Skin of body (tissue), 2 donors: Measurements from ENCODE around the gene NOVA1. TPM values are rescaled to one million over a fixed set of nuclear protein-coding genes. Genes with fewer than 3 reads are reported as not detected.
"Not testable (repeated sequence)": the region's sequence is repeated elsewhere in the genome, so short reads cannot be mapped to it uniquely, and the experiment has no call there.

Experiments
- DNase-seq: peaks from one replicate; lab custom pipeline; 2025; lab: John Stamatoyannopoulos, UW
- total RNA-seq: library from RNA; depleted of rRNA; stranded (reverse); fragments of >200 nt; gene quantifications from one replicate; pipeline ENCODE4 v1.2.3, GENCODE V29; 2014

The NOVA1 gene, protein sequence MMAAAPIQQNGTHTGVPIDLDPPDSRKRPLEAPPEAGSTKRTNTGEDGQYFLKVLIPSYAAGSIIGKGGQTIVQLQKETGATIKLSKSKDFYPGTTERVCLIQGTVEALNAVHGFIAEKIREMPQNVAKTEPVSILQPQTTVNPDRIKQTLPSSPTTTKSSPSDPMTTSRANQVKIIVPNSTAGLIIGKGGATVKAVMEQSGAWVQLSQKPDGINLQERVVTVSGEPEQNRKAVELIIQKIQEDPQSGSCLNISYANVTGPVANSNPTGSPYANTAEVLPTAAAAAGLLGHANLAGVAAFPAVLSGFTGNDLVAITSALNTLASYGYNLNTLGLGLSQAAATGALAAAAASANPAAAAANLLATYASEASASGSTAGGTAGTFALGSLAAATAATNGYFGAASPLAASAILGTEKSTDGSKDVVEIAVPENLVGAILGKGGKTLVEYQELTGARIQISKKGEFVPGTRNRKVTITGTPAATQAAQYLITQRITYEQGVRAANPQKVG
- total RNA-seq: 11.5 TPM

DNA sequence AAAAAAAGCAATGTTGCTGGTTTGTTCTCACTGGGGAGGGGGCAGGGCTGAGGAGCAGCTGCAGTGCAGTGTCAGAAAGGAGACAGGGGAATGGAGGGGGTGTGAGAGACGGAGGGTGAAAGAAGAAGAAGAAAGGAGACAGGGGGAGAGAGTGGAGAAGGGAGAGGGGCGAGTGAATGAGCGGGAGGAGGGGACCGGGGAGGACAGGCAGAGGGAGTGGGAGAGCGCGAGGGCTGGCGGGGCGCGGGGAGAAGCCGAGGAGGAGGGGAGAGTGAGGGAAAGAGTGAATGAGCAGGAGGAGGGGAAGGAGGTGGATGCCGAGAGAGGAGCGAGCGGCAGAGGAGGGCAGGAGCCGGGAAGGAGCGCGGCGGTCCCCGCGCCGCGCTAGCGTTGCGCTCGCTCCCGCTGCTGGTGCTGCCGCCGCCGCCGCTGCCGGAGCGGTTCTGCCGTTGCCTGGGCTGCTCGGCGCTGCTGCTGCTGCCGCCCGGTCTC is at the start of gene NOVA1:
Gene NOVA1 (minus strand): TSS at position 445 of the 492 bp plus-strand sequence. CDS start 597 bp downstream, outside the sequence.
- DNase-seq: peak; percentile 80

DNA sequence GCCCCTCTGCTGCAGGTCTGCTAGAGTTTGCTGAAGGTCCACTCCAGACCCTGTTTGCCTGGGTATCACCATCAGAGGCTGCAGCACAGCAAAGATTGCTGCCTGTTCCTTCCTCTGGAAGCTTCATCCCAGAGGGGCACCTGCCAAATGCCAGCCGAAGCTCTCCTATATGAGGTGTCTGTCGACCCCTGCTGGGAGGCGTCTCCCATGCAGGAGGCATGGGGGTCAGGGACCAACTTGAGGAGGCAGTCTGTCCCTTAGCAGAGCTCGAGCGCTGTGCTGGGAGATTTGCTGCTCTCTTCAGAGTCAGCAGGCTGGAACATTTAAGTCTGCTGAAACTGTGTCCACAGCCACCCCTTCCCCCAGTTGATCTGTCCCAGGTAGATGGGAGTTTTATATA is 47.2 kb upstream of the NOVA1 start:
- not testable (repeated sequence) for DNase-seq

DNA sequence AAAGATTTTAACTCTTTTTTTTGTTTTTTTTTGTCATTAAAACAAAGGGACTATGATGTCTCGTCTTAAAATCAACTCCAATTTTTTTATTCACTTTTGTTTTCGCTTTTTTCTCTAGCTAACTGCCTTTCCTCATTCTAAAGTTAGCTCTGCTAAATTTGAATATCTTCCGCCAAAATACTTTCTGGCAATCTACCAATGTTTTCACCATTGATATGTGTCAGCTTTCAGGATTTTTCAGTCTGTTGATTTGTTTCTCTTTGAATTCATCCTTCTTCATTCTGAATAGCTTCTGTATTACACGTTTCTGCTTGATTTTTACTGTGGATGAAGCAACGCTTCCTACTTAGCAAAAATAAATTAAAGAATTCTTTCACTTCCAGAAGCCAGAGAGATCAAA is 38.7 kb upstream of the NOVA1 start:
- no peak for DNase-seq

DNA sequence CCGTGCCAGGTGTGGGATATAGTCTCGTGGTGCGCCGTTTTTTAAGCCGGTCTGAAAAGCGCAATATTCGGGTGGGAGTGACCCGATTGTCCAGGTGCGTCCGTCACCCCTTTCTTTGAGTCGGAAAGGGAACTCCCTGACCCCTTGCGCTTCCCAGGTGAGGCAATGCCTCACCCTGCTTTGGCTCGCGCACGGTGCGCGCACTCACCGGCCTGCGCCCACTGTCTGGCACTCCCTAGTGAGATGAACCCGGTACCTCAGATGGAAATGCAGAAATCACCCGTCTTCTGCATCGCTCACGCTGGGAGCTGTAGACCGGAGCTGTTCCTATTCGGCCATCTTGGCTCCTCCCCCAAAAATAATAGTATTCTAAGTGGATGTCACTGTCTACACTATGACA is 37.1 kb upstream of the NOVA1 start:
- not testable (repeated sequence) for DNase-seq

DNA sequence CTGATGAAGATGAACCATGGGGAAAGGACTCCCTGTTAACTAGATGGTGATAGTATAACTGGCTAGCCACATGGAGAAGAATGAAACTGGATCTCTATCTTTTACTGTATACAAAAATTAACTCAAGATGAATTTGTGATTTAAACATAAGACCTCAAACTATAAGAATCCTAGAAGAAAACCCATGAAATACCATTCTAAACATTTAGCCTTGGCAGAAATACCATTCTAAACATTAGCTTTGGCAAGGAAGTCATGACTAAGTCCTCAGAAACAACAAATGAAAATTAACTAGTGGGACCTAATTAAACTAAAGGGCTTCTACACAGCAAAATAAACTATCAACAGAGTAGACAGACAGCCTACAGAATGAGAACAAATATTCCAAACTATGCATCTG is 28.4 kb upstream of the NOVA1 start:
- DNase-seq: no peak

DNA sequence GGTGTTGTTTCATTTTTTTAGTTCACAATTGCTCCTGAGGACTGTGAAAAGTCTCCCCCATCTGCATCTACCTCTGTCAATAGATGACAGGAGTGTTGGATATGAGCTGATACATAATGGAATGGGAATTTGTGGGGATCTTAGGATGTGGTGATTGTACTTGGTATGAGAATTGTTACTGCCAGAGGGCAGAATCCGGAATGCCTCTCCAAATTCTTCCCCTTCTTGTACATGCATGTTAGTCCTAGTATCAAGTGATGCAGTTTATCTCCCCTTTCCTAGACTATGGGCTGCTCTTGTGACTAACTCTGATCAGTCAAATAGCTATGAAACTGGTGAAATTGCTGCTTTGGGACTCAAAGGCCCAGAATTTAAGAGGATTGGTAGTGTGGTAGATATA is 24.8 kb upstream of the NOVA1 start:
- no peak for DNase-seq

DNA sequence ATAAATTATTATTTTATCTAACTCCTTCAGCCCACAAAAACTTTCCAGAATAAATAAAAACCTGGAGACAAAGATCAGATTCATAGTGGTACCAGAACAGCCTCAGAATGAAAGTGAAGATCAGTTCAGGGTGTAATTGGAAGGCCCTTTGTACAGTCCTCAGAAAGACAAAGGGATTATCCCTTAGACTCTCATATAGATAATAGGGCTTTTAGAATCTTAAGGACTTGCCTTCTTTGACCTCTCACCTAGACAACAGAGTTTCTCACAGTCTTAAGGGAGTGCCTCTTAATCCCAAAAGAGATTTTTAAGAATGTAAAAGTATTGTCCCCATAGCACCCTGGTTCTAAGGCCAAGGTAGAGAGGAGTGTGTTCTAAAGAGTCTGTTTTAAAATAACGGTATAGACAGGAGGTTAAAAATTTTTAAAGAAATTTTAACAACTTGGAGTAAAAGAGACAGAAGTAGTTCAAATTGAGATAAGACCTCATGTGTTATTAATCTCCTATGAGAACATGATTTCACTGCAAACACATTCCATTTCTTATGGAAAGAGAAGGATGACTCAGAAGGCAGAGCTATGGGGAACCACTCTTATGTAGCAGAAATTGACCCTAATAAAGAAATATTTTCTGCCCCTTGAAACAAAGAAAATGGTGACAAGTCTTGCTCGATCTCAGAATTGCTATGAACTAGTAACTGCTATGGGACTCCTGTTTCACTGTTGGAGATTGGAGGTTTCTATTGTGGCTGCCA is 24.2 kb upstream of the NOVA1 start:
- peak; percentile 49 for DNase-seq

DNA sequence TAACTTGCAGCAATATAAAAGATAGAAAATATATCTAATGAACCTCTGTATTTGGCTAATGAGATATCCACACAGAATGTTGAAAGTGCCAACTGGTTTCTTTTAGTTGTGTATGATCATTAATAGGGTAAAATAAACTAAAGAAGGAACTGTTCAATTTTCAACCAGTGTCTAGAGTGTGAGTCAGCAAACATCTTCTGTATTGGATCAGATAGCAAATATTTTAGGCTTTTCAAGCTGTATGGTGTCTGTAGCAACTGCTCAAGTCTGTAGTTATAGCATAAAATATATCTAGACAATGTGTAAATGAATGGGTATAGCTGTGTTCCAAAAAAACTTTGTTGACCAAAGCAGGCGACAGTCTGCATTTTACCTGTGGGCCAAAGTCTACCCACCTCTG is 23.5 kb upstream of the NOVA1 start:
- DNase-seq: no peak

DNA sequence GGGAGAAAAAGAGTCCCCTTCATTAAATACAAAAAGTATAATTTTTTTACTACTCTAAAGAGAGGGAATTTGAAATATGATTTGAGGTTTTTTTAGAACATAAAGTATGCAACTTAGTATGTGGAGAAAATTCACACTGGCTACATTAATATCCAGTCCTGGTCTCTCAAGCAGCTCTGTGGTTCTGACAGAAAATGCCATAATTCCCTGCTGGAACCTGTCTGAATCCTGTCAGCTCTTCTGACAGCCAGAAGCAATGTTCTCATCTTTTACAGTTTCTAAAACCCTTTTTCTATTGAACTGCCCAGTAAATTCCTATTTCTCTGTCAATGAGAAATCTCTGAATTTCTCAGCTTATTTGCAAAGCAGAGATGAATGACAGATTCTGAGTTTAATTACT is 13.4 kb upstream of the NOVA1 start:
- DNase-seq: no peak

DNA sequence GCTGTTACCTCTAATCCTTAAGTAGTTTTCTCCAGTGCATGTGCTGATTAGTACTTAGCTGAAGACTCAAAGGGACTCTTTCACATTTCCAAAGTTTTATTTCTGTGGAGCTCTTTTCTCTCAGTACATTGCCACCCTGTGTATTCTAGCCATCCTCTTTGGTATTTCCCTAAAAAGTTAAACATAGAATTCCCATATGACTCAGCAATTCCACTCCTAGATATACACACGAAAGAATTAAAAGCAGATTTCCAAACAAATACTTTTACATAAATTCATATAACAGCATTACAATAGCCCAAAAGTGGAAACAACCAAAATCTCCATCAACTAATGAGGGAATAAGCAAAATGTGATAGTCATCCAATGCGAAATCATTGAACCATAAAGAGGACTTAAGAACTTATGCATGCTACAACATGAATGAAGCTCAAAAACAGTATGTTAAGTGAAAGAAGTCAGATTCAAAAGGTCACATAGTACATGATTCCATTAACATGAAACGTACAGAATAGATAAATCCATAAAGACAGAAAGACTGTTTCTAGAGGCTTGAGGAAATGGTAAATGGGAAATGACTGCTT is 9.0 kb upstream of the NOVA1 start:
- no peak for DNase-seq

DNA sequence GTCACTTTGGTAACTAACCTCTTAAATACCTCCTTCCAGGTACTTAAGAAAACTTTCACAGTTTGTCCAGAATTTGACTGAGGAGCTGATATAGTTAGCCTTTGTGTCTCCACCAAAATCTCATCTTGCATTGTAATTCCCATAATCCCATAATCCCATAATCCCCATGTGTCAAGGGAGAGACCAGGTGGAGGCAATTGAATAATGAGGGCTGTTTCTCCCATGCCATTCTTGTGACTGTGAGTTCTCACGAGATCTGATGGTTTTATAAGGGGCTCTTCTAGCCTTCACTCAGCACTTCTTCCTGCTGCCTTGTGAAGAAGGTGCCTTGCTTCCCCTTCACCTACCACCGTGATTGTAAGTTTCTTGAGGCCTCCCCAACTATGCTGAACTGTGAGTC is 7.8 kb upstream of the NOVA1 start:
- no peak for DNase-seq

DNA sequence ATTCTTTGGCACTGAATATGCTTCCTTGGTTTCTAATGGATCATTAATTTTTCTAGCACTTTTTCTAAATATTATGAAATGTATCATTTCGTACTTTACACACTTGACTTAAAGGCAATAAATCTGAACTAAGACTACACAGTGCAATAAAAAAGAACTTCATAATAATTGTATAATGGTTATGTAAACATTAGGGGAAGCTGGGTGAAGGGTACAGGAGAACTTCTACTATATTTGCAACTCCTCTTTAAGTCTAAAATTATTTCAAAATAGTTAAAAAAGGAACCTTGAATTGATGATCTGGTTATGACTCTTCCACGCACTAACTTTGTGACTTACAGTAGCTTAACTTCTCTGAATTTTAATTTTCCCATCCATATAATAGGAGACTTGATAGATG is 5.1 kb upstream of the NOVA1 start:
- DNase-seq: no peak

DNA sequence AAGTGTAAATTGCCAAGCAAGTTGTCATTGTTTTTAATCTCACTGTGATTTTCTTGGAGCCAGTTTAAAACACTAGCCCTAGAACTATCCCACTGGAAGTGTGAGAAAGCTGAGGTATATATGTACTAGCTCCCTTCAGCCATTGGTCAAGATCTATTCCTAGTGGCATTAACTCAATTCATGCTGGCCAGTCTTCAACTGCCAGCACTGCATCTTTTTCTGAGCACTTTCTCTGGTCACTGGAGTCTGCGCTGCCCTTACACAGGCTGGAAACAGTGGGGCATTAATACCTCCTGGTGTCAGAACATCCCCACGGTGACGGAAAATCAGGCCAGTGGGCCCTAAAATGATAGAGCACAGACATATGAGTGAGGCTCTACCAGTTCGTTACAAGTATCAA is 4.0 kb upstream of the NOVA1 start:
- DNase-seq: no peak

DNA sequence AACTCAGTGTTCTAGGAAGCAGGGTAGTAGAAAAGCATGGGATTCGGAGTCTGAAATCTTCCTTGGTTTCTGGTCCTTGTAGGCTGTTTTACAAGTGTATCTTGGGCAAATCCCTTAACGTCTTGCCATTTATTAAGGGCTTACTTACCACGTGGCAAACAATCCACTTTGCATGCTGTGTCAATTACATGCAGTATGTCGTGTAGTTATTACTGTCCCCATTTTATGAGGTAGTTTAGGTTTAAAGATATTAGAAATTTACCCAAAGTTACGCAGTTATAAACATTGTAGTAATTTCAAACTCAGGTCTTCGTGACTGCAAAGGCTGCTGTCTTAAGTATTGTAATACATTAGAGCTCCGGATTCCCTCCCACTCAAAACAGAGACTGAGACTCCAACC is 1.5 kb upstream of the NOVA1 start:
- DNase-seq: no peak

DNA sequence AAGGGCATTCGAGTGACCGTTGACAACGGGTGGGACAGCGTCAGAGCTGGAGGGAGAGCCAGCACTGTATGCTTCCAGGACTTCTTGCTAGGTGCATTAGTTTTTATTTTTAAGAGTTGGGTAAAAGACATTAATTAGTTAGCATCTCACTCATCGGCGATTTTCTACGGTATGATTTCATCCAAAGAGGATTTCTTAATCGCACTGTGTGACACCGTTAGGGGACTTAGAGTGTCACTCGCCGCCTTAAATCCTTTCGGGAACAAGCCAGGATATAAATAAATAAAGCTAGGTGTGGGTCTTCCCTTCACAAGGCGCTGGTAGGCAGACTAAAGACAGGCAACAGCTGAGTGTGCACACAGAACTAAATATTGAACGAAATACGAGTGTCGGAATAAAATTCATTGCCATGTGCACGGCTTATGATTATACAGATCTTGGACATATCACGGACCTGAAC is 869 bp upstream of the NOVA1 start:
- DNase-seq: peak; percentile 82

DNA sequence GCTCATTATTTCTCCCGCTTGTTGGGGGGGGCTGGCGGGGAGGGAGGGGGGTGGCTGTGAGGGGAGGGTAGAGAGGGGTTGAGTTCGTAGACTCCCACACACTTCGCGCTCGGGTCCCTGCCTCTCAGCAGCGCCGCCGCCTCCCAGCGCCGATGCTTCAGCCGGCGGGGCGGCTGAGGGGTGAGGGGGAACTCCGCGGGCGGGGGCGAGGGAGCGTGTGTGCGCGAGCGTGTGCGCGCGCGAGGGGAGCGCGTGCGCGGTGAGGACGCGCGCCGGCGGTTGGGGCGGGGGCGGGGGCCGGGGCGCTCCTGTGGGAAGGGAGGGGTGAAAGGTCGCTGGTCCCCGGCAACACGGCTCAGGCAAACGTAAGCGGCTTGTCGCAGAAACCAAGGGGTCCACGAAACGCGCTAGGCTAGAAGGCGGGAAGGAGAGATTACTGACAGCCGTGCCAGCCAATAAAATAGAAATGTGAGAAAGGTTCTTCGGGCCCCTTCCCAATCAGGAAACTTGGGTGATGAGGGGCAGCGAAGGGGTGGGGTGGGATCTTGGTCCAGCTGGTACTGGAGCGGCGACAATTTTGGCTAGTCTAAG is 343 bp upstream of the NOVA1 start:
- DNase-seq: peak; percentile 98

DNA sequence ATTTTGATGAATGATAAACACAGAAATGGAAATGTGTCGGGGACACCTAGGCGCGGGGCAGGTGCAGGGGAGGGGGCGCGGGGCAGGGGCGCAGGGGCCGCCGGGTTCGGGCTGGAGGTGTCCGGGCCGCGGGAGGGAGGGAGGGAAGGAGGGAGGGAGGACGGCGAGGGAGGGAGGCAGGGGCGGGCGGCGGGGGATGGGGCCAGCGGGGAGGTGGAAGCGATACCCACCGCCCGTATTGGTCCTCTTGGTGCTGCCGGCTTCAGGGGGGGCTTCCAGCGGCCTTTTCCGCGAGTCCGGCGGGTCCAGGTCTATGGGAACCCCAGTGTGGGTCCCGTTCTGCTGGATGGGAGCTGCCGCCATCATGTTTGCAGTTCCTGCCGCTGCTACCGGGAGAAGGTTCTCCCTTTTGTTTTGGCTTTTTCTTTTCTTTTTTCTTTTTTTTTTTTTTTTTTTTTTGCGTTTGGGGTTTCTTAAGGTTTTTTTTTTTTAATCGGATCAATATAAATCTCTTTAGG is 703 bp downstream of the NOVA1 start:
- DNase-seq: no peak

DNA sequence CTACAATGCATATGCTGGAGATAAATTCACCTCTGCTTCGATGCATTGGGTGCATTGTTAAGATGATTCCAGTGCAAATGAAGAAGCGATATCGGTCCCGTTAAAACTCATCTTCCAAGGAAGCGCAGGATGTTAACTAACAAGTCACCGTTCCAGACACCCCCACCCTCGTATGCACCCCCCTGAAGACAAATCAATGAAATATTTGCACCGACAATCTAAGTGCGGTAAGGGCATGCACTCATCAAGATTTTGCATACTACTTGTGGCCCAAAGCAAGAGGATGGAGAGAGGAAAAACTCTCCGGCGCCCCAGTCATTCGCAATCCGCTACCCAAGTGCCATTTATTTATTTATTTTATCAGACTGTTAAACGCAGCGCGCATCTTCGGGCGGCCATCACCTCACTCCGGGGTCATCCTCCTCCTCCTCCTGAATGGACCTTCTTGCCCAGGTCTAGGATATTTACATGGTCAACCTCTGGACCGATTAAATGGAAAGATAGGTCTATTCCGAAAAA is 1.2 kb downstream of the NOVA1 start:
- DNase-seq: peak; percentile 38

DNA sequence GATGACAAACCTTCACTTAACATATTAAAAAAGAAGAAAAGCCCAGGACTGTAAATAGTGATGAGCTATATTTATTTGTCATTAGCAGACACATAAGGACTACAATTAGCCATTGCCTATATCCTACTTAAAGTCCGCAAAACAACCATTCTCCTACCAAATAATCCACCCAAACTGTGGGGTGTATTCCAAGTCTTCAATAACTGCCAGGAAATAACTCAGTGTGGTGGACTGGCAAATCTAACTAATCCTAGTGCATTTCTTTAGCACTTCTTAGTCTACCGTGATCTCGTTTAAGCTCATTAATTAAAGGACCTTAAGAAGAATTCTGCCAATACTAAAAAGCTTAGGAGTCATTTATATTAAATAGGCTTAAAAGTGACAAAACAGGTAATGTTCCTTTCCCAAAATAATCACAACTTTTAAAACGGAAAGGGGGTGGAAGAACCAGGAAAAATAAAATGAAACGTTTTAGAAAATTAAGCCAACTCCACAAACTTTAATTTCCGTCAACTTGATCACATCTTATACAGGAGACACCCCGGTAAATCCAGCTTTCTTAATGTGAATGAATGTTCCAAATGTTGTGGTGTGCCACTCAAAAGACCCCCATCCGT is 1.8 kb downstream of the NOVA1 start:
- peak; percentile 26 for DNase-seq

DNA sequence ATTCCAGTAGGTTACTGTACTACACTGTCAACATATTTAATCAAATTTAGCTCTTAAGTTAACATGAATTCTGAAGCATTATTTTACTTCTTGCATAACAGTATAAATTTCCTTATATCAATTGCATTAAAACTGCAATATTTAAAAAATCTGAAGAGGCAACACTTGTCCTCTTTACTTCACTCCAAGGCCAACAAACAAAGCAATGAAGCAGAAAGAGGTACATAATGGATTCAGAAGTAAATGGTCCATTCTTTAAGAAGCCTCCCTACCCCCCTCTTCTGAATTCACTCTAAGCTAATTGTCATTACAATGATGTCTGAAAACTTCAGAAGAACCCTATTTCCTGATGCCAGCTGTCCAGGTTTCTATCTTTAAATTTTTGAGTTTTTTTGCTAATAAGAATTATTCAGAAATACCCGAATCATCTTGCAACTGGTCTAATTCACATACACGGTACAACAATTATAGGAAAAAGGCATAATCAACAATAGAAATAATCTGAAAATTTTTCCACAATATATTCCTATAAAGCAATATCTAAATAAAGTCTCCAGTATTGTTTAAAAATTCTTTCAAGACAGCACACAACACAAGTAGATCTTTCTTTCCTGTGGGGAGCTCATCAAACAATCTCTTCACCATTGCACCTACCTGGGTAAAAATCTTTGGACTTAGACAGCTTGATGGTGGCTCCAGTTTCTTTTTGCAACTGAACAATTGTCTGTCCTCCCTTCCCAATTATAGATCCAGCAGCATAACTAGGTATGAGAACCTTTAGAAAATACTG is 2.9 kb downstream of the NOVA1 start:
- DNase-seq: peak; percentile 6
